OCI-LY3 (cell line): ENCODE results near the gene RPUSD4.

ENCODE experiments used
- EZH2phosphoT487 ChIP-seq: fragments of 200-600 bp; shearing (Covaris generic); IDR thresholded peaks from 2 replicates; pipeline ENCODE4 v1.6.1; 2018; ENCODE audit warnings: antibody characterized with exemption, mixed run types, low read depth
- TF ChIP-seq, protein P1 (sequence below): fragments of 200-600, 300-600 bp; sonication (generic); IDR thresholded peaks from 2 replicates; pipeline ENCODE4 v1.5.1; 2014; ENCODE audit warnings: antibody characterized with exemption, low read length, low read depth

DNA sequence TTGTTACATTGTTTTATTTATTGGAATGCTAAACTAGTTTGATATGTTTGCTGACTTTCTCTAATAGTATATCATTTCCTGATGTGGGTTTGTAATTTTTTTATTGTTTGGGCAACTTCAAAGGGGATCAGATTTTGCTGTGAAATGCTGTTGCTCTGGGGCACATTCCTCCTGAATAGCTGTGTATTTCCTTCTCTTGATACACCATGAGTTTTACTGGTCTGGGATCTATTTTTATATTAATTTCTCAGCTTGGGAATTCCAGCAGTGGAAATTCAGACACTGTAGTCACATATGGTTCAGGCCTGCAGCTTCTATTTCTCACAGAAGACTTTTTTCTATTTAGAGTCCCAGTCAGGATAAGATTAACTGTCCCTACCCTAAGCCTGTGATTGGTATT, 58.9 kb downstream of the RPUSD4 start:
- TF ChIP-seq, protein P1, sequence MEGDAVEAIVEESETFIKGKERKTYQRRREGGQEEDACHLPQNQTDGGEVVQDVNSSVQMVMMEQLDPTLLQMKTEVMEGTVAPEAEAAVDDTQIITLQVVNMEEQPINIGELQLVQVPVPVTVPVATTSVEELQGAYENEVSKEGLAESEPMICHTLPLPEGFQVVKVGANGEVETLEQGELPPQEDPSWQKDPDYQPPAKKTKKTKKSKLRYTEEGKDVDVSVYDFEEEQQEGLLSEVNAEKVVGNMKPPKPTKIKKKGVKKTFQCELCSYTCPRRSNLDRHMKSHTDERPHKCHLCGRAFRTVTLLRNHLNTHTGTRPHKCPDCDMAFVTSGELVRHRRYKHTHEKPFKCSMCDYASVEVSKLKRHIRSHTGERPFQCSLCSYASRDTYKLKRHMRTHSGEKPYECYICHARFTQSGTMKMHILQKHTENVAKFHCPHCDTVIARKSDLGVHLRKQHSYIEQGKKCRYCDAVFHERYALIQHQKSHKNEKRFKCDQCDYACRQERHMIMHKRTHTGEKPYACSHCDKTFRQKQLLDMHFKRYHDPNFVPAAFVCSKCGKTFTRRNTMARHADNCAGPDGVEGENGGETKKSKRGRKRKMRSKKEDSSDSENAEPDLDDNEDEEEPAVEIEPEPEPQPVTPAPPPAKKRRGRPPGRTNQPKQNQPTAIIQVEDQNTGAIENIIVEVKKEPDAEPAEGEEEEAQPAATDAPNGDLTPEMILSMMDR, result no peak
- TF ChIP-seq EZH2phosphoT487, result no peak
